Measurements from ENCODE around the gene MEF2C.

MEF2C gene

GRCh38 chr5:88671505-88672499 is 211.2 kb downstream of the MEF2C start:
- DNase-seq = no peak

- DNase-seq = no peak
Measured at GRCh38 chr5:88671106-88671504, 211.9 kb downstream of the MEF2C start.

DNA sequence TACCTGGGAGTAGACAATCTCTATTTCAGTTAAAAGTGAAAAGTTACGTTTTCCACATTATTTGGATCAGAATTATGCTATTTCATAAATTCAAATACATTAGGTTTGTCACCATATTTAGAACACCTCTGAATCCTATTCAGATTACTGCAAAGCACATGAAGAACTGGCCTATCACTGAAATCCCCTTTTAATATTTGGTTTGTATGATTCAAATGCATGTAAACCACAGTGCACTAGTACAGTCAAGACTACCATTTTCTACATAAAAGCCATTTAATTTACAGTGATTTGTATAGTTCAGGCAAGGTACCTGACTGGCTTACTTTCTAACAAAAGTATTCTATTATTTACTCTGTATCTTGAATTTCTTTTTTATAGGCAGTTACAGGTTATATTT is 212.5 kb downstream of the MEF2C start:
- DNase-seq = no peak

DNA sequence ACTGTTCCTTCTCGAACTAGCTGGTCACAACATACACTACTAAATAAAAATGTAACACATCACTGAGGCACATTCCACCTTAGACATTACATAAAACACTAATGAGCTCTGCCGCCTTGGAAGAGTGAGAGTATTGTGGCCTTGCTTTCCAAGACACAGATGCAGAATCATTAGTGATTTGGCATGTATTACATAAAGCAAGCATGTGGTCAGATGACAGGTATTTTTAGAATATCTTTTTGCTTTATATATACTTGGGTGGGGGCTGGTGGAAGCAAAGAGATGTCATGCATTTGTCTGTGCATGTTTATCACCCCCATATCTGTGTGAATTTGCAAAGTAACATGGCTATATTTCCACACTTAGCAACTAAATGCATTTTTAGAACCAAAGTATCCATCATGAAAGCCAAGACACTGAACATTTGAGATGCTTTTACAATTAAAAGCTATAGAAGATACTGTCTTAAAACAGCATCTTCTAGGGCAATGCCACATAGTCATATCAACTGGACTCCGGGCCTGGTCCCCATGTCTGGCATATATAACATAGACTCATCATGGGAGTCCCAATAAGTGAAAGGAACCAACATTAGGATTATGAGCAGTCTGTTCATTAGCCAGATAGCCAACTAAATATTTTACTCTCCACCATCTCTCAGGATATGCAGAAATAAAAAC is 213.5 kb downstream of the MEF2C start:
- no peak for DNase-seq

GRCh38 chr5:88667496-88668201 is 215.3 kb downstream of the MEF2C start:
- no peak for DNase-seq
